Dermis lymphatic vessel endothelial cell (primary cell): ENCODE results near the gene HAUS3. TPM values are rescaled to one million over a fixed set of nuclear protein-coding genes. Genes with fewer than 3 reads are reported as not detected.

Experiments used
- total RNA-seq: library from RNA; depleted of rRNA; stranded (reverse); fragments of >200 nt; gene quantifications from 2 replicates; pipeline ENCODE4 v1.2.1, GENCODE V29; 2014

Gene HAUS3
- 7.3 and 8.5 TPM in 2 replicates for total RNA-seq

GRCh38 chr4:2241410-2242353, at the start of gene HAUS3, which contains the start of gene POLN:
HAUS3 (minus strand) TSS chr4:2242121; CDS start chr4:2240946, 1,175 bp downstream.
POLN (minus strand) TSS chr4:2242121; CDS start chr4:2229231, 12,890 bp downstream.

GRCh38 chr4:2261853-2262144, 19.9 kb upstream of the HAUS3 start, which contains the start of gene MXD4:
MXD4 (minus strand) TSS chr4:2262109; CDS start chr4:2261980, 129 bp downstream.

Other genes with a start within 250 kb of the HAUS3 start
- 9.0 and 12.0 TPM in 2 replicates for gene NELFA, start 233.1 kb downstream of the HAUS3 start, total RNA-seq
- under 0.01 TPM in 1 of 2 replicates, not detected in the other for gene NAT8L, start 182.8 kb downstream of the HAUS3 start, total RNA-seq
- 2.0 and 2.2 TPM in 2 replicates for gene POLN, start within 50 bp of the HAUS3 start, total RNA-seq
- 50.4 and 61.2 TPM in 2 replicates for gene MXD4, start 20.0 kb upstream of the HAUS3 start, total RNA-seq
- 2.4 and 3.7 TPM in 2 replicates for gene ZFYVE28, start 176.5 kb upstream of the HAUS3 start, total RNA-seq
- gene CFAP99, start 176.8 kb upstream of the HAUS3 start, total RNA-seq: not detected in 2 replicates
- gene RNF4, start 227.0 kb upstream of the HAUS3 start, total RNA-seq: 45.2 and 50.0 TPM in 2 replicates